Activated CD8-positive, alpha-beta memory T cell treated with anti-CD3 and anti-CD28 coated beads, Interleukin-2, amount 50 U/mL, for 24 hours (primary cell): Measurements from ENCODE around the gene SYNC.
"Not testable (repeated sequence)": the region's sequence is repeated elsewhere in the genome, so short reads cannot be mapped to it uniquely, and the experiment has no call there.

Source experiments
- DNase-seq: peaks from one replicate; pipeline ENCODE4 v3.0.0-alpha.2; 2020; ENCODE audit errors: extremely low read depth

SYNC gene

DNA sequence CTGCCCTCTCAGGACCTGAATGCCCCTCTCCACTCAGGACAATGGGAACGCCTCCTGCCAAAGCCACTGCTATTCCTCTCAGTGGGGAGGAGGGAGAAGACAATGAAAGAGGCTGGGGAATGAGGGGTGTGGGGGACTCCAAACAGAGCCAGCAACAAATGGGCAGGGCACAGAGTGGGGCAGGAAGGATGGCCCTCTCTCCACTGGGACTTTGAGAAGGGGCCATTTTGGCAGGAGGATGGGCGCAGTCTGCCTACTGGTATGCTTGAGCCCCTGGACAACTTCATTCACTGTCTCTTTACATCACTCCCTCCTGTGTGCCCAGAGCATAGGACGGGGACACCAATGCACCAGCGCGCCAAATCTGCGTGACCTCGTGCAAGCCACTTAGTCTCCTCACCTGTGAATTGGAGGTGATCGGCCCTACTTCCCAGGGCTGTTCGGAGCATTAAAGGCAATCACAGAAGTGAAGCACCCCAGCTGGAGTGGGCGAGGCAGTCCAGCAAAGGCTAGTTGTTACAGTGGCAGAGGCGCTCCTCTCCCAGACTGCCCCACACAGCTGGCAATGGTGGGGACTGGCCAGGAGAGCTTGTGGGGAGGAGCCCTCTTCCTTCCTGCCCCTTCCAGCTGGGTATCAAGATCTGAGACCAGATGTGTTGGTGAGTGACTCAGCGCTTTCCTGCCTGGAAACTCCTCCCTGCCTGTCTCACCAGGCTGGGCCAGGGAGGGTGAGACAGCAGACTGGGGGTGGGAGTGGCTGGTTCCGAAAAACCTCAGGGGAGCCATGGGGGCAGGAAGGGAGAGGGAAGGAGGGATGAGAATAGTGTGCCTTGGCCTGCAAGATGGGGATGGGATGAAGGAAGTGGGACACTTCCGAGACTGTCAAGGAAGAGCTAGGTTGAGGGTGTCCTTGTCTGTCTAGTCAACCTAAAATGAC, 22.4 kb upstream of the SYNC start:
- DNase-seq, result no peak

DNA sequence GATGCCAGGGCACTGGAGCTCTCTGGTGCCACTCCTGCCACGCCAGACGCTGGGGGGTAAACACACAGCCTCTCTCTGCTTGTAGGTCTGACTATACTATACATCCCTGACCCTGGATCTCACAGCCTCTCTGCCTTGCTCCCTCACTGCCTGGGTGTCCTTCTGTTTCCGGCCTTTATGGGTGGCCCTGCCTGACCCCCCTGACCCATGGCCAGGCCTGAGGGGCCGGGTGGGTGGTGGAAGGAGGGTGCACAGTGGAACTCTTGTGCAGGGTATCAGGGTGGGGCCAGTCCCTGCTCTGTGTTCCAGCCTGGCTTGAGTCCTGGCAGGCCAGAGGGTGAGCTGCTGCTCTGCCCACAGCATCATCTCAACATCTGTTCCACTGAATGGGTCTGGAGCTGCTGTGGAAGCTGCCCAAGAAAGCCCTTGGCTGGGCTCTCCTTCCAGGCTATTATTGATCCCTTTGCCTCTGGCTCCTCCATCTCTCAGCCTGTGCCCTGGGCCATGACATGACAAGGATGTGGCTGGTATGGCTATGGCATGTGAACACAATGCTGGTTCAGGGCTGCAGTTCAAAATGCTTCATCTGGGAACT, 17.2 kb upstream of the SYNC start:
- no peak for DNase-seq

GRCh38 chr1:32718527-32718926, 16.0 kb upstream of the SYNC start:
- DNase-seq, result no peak

GRCh38 chr1:32718036-32718435, 15.5 kb upstream of the SYNC start:
- no peak for DNase-seq

- no peak for DNase-seq
Measured at GRCh38 chr1:32717503-32717902, 14.9 kb upstream of the SYNC start.

GRCh38 chr1:32716312-32717148, 14.0 kb upstream of the SYNC start:
- peak; percentile 12 for DNase-seq

GRCh38 chr1:32715901-32716311, 13.3 kb upstream of the SYNC start:
- DNase-seq, result no peak

DNA sequence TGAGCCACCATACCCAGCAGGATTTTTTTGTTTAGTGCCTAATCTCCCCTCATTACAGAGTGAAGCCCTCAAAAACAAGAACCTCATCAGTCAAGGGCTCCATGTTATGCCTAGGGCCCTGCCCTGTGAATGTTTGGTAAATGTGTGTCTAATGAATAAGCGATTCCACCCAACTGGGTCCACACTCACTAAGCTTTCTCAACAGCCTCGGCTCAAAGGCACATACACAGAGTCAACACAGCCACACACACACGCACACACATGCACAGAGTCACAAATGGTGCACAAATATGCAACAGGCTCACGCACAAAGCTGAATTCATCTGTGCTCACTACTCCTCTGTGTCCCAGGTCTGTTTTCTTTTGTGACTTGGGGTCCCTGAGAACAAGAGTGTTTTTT, 11.7 kb upstream of the SYNC start:
- DNase-seq, result no peak

DNA sequence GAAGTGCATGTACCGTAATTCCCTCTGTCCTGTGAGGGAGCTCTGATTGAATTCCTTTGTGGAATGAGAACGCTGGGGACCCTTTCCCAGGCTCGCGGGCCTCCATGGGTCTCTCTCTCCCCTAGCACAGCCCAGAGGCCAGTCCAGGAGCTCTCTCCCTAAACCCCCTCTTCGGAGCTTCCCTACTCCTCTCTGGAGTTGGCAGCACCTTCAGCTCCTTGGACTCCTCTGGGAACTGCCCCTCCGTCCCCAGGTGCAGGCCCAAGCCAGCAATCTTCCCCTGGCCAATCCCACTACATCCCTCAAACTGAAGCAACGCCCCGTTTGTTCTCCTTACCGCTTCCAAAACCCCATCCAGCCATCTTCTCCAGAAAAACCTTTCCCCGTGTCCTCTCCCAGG, 10.5 kb upstream of the SYNC start:
- DNase-seq, result no peak

DNA sequence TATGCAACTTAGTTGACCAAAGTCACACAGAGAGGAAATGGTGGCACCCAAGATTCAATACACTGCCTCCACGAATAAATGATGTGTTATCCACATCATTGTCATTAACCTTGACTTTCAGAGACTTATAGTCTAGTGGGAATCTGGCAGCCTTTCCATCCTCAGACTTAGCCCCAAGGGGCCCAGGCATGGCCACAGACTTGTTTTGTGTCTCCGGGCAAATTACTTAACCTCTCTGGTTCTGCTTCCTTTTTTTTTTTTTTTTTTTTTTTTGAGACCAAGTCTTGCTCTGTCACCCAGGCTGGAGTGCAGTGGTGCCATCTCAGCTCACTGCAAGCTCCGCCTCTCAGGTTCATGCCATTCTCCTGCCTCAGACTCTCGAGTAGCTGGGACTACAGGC, 8.7 kb upstream of the SYNC start:
- not testable (repeated sequence) for DNase-seq

- no peak for DNase-seq
Measured at GRCh38 chr1:32709476-32709875, 6.9 kb upstream of the SYNC start.

DNA sequence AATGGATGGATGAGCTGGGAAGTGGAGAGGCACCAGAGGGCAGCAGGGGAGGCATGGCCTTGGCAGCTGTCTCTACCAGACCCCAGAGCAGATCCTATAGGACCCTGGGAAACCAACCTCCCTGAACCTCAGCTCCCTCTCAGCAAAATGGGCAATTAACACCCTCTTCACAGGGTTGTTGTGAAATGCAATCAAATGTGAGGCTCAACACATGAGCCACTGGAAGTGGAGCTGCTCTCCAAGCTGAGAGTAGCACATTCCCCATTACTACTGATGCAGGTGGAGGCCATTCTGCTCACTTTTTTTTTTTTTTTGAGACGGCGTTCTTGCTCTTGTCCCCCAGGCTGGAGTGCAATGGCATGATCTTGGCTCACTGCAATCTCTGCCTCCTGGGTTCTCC, 6.5 kb upstream of the SYNC start:
- DNase-seq, result no peak

DNA sequence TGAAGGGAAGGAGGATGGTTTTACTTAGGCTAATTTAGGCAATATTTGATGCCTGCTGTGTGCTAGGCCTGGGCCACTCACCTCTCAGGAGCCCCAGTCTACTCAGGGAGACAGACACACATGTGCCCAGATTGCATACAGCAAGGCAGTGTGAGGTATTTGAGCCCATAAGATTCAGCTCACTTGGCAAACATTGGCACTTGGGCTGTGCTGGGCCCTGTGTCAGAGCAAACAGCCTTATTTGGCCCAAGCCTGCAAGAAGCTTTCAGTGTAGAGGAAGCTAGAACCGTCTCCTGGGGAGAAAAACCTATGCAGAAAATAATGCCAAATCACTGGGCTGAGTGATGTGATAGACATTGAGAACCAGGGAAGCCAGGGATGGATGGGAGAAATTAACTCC, 3.9 kb upstream of the SYNC start:
- DNase-seq, result no peak

GRCh38 chr1:32705516-32705915, 2.9 kb upstream of the SYNC start:
- DNase-seq, result no peak

- DNase-seq, result no peak
Measured at GRCh38 chr1:32703479-32704291, 1.1 kb upstream of the SYNC start.

GRCh38 chr1:32701951-32702598, 495 bp downstream of the SYNC start:
- no peak for DNase-seq

DNA sequence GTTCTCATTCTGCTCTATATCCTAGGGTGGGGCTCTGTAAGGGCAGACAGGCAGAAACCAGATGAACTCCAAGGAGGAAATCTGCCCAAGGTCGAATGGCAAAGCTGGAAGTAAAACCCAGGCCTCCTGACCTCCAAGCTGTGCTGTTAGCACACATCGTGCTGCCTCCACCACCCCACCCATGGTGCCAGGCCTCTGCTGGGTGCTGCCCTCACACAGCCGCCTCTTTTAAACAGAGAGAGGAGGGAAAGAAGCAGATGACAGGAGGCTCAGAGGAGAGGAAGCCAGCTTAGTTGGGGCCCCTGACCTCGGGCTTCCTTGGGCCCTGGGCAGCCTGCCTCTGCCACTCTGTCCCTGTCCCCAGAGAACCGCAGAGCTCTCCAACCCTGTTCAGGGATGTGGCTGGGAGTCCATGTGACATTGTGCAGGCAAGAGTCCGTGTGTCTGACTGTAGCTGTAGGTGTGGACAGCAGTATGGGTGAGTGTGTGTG, 1.1 kb downstream of the SYNC start:
- no peak for DNase-seq

- DNase-seq, result not testable (repeated sequence)
Measured at GRCh38 chr1:32696996-32697395, 5.6 kb downstream of the SYNC start.

- no peak for DNase-seq
Measured at GRCh38 chr1:32696041-32696440, 6.5 kb downstream of the SYNC start.

DNA sequence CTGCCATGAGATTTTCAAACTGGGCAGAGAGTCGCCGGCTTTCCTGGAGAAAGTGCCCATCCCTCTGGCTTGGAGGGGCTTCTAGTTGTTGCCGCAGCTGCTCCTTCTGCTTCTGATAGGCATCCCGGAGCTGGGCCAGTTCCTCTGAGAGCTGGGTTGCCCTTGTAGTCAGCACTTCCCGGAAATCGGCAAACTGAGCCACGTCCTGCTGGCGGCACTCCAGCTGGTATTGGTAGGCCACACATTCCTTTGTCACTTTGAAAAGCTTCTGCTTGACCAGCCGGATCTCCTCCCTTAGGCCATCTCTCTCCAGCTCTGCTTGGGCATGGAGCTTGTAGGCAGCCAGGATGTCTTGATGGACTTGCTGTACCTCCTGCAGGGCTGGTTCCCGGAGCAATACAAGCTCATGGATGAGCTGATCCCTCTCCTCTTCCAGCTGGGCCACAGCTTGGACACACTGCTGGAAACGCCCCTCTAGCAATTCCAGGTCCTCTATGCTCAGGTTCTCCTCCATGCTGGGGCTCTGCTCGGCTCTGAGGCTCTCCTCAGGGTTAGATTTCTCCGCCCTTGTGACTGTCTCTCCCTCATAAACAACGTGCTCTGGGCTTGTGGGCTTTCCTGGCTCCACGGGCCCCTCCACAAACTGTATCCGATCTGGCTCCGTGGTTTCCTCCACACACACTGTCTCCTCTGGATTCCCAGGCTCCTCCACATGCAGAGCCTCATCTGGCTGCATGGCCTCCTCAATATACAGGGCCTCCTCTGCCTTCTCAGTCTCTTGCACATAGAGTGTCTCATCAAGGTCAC, 7.3 kb downstream of the SYNC start:
- DNase-seq, result no peak
